HUDEP-2 (cell line): ENCODE data around the gene GUCA2B.

Source experiments
- DNase-seq, 76 experiments: peaks; one replicate each; lab custom pipeline; 2025; ENCODE audit not compliant: unreplicated experiment in 76 of 76; lab: John Stamatoyannopoulos, UW

The GUCA2B gene

GRCh38 chr1:42152907-42153600 is at the start of gene GUCA2B:
TSS of gene GUCA2B (plus strand) at chr1:42153410. CDS start at chr1:42153451, 41 bp downstream.
- DNase-seq, result no peak

DNA sequence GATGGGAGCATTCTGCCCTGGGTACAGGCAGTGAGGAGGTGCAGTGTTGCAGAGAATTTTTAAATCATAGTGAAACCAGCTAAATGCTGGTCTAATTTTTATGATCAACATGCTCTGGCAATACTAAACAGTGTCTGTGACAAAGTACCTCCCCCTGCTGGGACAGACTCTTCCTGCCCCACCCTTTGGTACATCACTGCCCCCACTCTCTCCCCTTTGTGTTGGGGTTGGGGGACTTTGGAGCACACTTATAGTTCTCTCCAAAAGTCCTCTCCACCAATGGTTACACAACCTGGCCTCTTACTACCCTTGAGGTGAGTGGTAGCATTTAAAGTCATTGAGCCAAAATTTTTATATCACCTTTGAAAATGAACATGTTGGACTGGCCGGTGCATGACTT is 48.2 kb upstream of the GUCA2B start:
- no peak for DNase-seq

DNA sequence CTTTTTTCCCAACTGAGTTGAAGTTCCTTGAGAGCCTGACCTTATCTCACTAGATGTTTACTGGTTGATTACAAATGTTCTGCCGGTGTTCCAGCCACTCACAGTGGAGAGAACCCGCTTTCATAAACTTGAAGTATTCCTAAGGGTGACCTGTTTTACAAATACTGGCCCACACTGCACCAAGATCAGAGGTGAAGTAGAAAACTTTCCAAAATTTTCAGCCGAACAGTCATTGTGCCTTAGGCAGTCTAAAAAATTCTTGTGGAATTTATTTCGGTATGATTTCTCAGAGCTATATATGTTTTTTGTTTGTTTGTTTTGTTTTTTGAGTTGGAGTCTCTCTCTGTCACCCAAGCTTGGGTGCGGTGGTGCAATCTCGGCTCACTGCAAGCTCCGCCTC is 44.9 kb upstream of the GUCA2B start:
- DNase-seq, result no peak

DNA sequence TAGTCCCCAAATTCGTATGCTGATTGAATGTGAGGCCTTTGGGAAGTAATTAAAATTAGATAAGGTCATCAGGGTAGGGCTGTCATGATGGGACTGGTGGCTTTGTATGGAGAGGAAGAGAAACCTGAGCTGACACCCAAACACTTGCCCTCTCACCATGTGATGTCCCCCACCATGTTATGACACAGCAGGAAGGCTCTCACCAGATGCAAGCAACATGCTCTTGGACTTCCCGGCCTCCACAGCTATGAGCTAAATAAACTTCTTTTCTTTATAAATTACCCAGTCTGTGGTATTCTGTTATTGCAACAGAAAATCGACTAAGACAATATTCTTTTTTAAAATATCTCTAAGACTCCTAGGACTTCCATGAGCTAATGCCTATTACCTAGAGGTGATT is 43.6 kb upstream of the GUCA2B start:
- no peak for DNase-seq

GRCh38 chr1:42114229-42114628 is 39.0 kb upstream of the GUCA2B start:
- no peak for DNase-seq

DNA sequence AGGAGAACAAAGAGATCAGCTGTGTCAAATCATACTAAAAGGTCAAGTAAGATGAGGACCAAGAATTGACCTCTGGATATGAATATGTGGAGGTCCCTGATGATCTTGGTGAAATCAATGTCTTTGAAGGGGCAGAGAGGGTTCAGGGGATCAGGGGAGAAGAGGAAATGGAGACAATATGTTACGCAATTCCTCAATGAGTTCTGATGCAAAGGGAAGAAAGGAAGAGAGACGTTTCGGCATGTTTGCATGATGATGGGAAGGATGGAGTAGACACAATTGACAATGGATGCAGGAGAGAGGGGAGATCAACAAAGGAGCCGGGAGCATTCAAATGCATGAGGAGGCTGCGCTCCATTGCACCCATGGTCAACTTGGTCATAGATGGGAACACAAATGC is 36.0 kb upstream of the GUCA2B start:
- DNase-seq, result no peak

DNA sequence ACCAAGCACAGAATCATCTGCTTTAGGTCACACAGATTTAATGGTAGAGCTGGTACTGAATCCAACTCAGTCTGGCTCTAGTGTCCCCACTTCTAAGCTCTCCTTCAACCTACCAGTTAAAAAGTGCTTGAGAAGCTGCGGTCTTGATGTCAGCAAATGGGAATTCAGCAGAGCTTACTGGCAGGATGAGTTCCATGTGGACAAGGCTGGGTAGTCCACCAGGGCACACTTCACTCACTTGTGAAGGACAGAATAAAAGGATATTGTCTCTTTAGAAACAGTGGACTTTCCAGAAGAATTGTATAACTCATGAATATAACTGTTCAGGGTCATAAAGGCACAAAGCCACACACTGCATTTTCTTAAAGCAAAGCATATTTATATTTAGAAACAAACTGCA is 35.1 kb upstream of the GUCA2B start:
- no peak for DNase-seq

DNA sequence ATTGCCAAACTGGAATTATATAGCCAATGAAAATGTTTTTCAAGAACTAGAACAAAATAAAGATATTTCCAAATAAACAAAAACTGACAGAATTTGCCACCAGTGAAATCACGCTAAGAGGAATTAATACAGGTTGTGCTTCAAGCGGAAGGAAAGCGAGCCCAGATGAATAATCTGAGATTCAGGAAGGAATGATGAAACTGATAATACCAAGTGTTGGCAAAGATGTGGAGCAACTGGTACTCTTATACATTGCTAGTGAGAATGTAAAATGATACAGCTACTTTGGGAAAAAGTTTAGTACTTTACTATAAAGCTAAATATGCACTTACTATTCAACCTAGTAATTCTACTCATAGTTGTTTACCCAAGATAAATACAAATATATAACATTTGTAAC is 30.8 kb upstream of the GUCA2B start:
- no peak for DNase-seq

DNA sequence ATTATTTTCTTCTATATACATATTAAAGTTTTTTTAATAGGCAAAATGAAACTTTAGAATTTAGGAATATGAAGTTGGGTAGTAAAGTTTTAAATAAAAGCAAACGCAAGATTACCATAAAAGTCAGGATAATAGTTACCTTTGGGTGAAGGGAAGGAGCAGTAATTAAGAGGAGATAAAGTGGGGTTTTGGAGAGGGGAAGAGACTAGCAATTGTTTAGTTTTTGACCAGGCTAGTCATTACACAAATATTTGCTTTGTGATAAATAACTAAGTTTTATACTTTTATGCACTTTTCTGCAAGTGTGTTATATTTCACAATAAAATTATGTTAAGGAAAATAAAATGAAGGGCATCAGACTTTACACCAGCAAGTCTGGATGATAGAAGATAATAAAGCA is 27.7 kb upstream of the GUCA2B start:
- DNase-seq, result no peak

- no peak for DNase-seq
These were observed 25.4 kb upstream of the GUCA2B start for GRCh38 chr1:42127767-42128166.

- no peak for DNase-seq
These were observed 24.7 kb upstream of the GUCA2B start for GRCh38 chr1:42128499-42128898.

GRCh38 chr1:42128964-42129363 is 24.2 kb upstream of the GUCA2B start:
- DNase-seq, result no peak

- no peak for DNase-seq
These were observed 23.0 kb upstream of the GUCA2B start for GRCh38 chr1:42130061-42130660.

DNA sequence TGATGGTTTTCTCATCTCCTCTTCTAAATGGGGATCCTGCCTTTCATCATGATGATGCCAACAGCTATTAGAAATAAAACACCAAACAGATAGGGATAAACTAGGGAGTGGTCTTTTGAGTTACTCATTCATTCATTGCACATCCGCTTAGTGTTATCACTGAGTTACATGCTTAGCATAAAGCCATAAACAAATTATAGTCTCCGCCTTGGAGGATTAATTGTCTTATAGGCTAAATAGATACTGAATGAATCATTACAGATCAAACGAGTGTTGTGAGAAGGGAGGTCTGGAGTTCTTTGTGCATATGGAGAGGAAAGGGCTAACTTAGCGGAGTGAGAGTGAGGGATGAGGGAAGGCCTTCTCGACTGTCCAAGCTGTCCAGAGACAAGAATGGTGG is 19.8 kb upstream of the GUCA2B start:
- DNase-seq, result no peak

GRCh38 chr1:42133809-42134526 is 19.2 kb upstream of the GUCA2B start:
- DNase-seq, result no peak

- no peak for DNase-seq
These were observed 17.8 kb upstream of the GUCA2B start for GRCh38 chr1:42135426-42135825.

DNA sequence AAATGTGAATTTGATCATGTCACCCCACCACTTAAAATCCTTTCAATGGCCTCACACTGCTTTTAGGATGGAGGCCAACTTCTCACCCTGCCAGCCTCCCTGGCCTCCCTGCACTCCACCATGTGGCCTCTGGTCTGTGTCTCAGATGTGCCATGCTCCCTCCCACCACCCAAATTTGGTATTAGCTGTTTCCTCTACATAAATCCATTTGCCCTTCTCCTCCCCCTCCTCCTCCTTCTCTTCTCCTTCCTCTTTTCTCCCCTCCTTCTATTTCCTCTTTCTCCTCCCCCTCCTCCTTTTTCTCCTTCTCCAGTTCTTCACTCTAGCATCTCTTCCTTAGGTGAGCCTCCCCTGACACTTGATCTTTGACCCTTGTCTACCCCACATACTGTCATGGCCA is 16.7 kb upstream of the GUCA2B start:
- DNase-seq, result no peak

DNA sequence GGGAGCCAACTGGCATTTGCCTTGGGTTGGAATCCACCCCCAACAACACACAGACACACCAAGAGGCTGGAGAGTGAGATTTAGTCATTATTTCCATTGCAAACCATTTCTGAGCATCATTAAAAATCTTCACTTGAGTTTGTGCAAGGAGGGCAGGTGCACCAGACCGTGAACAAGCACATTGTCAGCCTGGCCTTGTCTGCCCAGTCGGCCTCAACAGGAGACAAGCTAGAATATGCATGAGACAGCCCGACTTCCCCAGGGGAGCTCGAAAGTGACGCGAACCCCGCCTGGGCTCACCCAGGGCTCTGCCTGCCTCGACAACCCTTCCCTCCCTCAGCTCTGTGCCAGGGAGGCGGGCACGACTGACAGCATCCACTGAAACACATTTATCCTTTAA is 15.4 kb upstream of the GUCA2B start:
- no peak for DNase-seq

DNA sequence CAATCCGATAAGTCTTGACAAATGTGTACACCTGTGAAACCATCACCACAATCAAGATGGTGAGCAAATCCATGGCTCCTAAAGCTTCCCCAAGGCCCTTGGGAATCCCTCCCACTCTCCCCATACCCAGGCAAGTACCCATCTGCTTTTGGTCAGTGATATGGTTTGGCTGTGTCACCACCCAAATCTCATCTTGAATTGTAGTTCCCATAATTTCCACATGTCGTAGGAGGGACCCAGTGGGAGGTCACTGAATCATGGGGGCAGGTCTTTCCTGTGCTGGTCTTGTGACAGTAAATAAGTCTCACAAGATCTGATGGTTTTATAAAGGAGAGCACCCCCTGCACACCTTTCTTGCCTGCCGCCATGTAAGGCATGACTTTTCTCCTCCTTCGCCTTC is 14.6 kb upstream of the GUCA2B start:
- no peak for DNase-seq

GRCh38 chr1:42139444-42139843 is 13.8 kb upstream of the GUCA2B start:
- DNase-seq, result no peak

DNA sequence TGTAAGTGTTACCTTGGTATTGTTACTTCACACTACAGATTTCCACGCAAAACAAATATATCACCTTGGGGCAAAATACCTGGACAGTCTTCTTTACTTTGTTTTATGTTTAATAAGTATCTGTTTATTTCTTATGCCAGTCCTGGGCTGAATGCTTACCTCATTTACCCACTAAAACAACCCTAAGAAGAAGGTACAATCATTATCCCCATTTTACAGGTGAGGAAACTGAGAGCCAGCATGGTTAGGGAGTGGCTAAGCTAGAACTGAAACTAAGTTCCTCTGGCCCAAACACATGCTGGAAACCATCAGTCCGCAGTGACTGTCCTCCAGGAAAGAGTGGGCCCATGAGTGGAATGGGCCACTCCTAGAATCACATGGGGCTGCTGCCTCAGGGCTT is 13.0 kb upstream of the GUCA2B start:
- no peak for DNase-seq

DNA sequence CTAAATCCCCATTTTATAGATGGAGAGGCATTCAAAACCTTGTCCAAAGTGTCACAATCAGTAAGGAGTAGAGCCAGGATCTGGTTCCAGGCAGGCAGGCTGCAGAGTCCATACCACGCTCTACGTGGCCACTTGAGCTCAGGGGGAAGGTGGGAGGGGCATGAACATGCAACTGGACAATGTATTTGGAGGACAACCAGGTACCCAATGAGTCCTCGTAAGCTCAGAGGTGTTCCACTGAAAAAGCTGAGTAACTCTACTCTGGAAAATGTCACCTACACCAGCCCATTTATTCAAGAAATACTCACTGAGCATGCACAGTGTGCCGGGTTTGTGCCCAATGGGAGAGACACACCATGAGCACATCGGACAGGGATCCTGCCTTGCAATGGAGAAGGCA is 11.2 kb upstream of the GUCA2B start:
- no peak for DNase-seq
